WI38 (cell line): ENCODE data around the gene CALN1.

Experiments used
- H3K4me3 ChIP-seq: 2 replicates; pipeline ENCODE4 v1.5.1; 2011; ENCODE audit warnings: low read depth, mild to moderate bottlenecking, control low read depth, low read length
- TF ChIP-seq, protein P1 (sequence below): IDR thresholded peaks from 2 replicates; pipeline ENCODE4 v1.5.1; 2012; ENCODE audit warnings: low read depth, mild to moderate bottlenecking, control low read depth, low read length

The CALN1 gene

DNA sequence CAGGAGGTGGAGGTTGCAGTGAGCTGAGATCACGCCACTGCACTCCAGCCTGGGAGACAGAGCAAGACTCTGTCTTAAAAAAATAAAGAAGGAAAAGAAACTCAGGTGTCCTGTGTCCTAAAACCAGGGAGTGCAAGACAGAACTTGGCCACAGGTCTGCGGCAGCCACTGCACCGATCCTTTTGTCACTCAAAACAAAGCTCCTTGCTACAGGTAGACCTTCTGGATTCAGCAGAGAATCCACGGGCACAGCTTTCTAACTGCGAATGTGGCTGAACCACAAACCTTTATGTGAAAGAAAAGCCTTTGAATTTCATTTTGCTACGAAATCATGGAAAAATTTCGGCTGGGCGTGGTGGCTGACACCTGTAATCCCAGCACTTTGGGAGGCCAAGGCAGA is 634.9 kb downstream of the CALN1 start:
- TF ChIP-seq, protein P1, sequence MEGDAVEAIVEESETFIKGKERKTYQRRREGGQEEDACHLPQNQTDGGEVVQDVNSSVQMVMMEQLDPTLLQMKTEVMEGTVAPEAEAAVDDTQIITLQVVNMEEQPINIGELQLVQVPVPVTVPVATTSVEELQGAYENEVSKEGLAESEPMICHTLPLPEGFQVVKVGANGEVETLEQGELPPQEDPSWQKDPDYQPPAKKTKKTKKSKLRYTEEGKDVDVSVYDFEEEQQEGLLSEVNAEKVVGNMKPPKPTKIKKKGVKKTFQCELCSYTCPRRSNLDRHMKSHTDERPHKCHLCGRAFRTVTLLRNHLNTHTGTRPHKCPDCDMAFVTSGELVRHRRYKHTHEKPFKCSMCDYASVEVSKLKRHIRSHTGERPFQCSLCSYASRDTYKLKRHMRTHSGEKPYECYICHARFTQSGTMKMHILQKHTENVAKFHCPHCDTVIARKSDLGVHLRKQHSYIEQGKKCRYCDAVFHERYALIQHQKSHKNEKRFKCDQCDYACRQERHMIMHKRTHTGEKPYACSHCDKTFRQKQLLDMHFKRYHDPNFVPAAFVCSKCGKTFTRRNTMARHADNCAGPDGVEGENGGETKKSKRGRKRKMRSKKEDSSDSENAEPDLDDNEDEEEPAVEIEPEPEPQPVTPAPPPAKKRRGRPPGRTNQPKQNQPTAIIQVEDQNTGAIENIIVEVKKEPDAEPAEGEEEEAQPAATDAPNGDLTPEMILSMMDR: no peak
- no peak overlapping the region for H3K4me3 ChIP-seq

DNA sequence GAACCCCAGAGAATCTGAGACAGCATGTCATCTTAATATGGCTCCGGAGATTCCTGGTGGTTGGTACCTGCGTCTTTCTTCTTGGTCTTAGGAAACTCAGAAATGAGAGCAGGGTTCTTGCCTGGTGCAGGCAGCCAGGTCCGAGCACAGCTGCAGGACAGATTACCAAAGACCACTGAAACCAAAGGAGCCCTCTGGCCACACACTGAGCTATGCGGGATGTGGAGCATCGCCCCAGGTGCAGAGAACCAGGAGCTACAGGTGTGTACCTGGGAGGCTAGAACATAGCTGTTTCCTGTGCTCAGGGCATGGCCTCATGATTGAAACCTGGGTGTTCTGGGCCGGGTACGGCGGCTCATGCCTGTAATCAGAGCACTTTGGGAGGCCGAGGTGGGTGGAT is 635.4 kb downstream of the CALN1 start:
- H3K4me3 ChIP-seq: no peak overlapping the region
- TF ChIP-seq, protein P1: no peak

DNA sequence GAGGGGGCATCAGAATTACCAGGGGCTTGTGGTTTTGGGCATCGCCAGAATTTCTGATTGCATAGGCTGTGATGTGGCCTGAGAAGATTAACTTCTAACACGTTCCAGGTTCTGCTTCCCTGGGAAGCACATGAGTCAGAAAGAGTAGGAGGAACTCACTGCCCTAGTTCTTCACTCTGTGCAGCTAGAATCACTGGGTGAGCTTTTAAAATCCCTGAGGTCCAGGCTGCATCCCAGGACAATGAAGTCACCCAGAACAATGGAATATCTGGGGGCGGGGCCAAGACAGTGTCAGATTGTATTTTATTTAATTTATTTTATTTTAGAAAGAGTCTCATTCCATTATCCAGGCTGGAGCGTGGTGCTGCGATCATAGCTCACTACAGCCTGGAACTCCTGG is 636.5 kb downstream of the CALN1 start:
- no peak overlapping the region for H3K4me3 ChIP-seq
- TF ChIP-seq, protein P1: no peak

DNA sequence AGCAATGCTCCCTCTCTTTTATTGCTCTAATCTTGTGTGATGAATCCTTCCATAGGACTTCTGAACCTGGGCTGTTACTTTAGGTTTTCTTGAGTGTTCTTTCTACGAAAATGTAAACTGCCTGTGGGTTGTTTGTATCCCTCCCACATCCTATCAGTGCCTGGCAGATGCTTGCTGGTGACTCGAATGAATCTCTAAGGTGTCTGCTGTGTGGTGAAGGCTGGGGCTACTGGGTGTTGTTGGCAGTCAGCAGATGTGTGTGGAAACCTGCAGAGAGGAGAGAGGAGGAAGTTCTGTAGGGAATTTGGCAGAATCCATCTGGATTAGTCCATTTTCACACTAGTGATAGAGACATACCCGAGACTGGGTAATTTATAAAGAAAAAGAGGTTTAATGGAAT is 639.4 kb downstream of the CALN1 start:
- TF ChIP-seq, protein P1: no peak
- no peak overlapping the region for H3K4me3 ChIP-seq

DNA sequence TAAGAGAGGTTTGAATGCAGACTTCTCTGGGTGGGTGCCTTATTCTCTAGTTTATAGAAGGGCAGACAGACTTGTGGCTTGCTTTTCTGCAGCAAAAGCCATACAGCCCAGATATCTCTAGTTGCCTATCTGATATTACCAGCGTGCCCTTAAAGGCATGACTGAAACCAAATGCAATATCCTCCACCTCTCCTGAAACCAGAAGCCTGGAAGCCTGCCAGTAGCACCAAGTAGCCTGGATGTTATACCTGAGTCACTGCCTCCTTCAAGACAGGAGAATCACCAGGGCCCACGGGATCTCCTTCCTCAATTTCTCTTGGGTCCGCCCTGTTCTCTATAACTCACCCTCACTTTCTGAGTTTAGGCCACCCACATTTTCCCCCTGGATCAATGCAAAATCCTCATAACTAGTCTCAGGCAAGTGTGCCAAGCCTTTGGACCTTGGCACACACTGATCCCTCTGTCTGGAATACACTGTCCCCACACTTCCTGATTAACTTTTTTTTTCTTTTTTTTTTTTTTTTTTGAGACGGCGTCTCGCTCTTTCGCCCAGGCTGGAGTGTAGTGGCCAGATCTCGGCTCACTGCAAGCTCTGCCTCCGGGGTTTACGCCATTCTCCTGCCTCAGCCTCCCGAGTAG is 641.8 kb downstream of the CALN1 start:
- TF ChIP-seq, protein P1: no peak
- no peak overlapping the region for H3K4me3 ChIP-seq

DNA sequence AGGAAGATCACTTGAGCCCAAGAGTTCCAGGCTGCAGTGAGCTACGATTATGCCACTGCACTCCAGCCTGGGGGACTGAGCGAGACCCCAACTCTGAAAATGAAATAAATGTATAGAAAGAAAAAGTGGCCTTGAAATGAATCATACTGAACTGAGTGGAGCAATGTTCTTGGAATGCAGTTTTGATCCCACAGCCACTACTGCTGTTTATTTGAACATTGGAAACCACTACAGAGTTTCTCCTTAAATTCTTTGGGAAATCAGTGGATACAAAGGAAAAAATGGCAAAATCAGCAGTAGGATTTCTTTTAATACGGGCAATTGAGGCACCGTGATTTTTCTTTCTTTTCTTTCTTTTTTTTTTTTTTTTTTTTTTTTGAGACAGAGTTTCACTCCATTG is 642.8 kb downstream of the CALN1 start:
- TF ChIP-seq, protein P1: no peak
- H3K4me3 ChIP-seq: no peak overlapping the region

DNA sequence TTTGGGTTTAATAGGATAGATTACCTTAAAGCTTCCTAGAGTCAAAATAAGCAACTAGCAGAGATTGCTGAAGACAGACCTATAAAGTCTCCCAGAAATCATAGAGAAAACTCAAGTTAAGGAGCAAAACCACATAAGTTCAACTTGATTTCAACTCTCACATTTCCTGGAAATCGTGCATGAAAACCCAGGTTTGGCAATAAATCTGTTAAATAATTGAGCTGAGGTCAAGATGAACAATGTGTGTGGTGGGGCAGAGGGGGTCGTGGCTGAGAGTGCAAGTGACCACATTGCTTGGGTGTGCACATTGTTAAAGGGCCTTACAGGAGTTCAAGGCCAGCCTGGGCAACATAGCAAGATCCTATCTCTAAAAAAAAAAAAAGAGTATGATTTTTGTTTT is 643.7 kb downstream of the CALN1 start:
- H3K4me3 ChIP-seq: no peak overlapping the region
- TF ChIP-seq, protein P1: no peak
